Measurements from ENCODE around the gene RTTN. TPM values are rescaled to one million over a fixed set of nuclear protein-coding genes. Genes with fewer than 3 reads are reported as not detected.

The RTTN gene
- total RNA-seq, 1 donor from 2014 or later = 21.0 TPM

DNA sequence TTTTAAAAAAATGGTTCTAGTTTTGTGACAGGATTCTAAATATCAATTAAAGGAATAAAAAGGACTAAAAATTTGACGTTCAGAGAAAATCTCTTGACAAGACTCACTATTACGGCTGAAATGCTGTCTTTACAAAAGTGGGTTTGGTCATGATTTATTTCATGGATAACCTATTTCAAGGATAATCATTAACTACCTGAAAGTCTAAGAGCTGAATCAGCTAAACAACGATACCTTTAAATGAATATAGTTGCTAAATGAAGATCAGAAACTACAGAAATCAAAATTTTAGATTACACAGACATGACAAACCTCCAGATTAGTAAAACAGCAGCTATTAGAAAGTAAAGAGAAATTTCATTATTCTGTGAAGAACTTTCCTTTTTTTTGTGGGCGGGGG lies 35.7 kb downstream of the RTTN start:
- TF ChIP-seq, protein P1, sequence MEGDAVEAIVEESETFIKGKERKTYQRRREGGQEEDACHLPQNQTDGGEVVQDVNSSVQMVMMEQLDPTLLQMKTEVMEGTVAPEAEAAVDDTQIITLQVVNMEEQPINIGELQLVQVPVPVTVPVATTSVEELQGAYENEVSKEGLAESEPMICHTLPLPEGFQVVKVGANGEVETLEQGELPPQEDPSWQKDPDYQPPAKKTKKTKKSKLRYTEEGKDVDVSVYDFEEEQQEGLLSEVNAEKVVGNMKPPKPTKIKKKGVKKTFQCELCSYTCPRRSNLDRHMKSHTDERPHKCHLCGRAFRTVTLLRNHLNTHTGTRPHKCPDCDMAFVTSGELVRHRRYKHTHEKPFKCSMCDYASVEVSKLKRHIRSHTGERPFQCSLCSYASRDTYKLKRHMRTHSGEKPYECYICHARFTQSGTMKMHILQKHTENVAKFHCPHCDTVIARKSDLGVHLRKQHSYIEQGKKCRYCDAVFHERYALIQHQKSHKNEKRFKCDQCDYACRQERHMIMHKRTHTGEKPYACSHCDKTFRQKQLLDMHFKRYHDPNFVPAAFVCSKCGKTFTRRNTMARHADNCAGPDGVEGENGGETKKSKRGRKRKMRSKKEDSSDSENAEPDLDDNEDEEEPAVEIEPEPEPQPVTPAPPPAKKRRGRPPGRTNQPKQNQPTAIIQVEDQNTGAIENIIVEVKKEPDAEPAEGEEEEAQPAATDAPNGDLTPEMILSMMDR (IDR thresholded peaks at IDR 0.05; ENCODE audit: partially characterized antibody, unreplicated experiment) = no peak
- Mint-ChIP-seq H3K27ac (ENCODE audit: unreplicated experiment) (no peak overlapping the region), H3K9me3 (ENCODE audit: unreplicated experiment) (no peaks in the 10 kb centered on the region), H3K27me3 (ENCODE audit: unreplicated experiment) (no peaks in the 10 kb centered on the region), H3K4me1 (ENCODE audit: low read depth, unreplicated experiment) (peaks cover 1% of the 10 kb centered on the region), H3K36me3 (ENCODE audit: unreplicated experiment) (no peaks in the 10 kb centered on the region), H3K4me3 (ENCODE audit: unreplicated experiment) (no peak overlapping the region)
- no peak for DNase-seq

DNA sequence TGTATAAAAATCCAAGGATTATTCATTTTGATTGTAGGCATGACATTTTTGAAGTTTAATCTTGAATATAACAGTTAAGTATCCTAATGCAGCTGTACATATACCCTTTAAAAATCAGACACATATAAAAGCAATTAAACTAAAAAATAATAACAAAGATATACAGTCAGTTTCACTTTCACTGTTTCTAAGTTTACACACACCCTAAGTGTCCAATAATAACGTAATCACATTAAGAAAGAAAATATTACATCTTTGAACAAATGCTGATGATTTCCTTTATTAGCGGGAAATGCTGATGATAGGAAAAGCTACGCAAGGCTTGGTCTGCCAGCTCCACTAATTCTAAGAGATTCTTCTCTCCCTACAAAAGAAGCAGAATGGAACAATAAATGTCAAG lies 38.8 kb downstream of the RTTN start:
- Mint-ChIP-seq H3K36me3 (ENCODE audit: unreplicated experiment) (peaks cover 6% of the 10 kb centered on the region), H3K27ac (ENCODE audit: unreplicated experiment) (no peak overlapping the region), H3K4me3 (ENCODE audit: unreplicated experiment) (no peak overlapping the region), H3K27me3 (ENCODE audit: unreplicated experiment) (no peaks in the 10 kb centered on the region), H3K9me3 (ENCODE audit: unreplicated experiment) (no peaks in the 10 kb centered on the region), H3K4me1 (ENCODE audit: low read depth, unreplicated experiment) (peaks cover 1% of the 10 kb centered on the region)
- no peak for DNase-seq
- TF ChIP-seq, protein P1 (IDR thresholded peaks at IDR 0.05; ENCODE audit: partially characterized antibody, unreplicated experiment) = no peak

DNA sequence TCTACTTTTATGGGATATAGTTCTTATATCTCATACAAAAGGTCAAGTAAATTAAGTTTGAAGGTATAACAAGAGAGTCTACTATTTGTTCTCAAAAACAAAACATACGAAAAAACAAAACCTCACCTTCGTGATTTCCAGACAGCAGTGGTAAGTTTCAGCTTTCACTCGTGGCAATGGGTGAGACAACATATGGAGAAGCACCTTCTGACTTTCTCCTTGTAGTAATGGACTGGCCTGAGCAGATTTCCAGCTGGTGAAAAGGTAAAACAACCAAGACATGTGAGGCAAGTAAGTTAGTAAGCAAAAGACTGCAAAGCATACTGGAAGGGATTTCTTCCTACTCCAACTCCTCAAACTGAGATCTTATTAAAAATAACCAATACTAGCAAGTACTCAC lies 39.6 kb downstream of the RTTN start:
- H3K27me3 Mint-ChIP-seq (ENCODE audit: unreplicated experiment) = no peaks in the 10 kb centered on the region
- no peak overlapping the region for H3K4me3 Mint-ChIP-seq (ENCODE audit: unreplicated experiment)
- DNase-seq = no peak
- H3K4me1 Mint-ChIP-seq (ENCODE audit: low read depth, unreplicated experiment) = no peaks in the 10 kb centered on the region
- no peak overlapping the region for H3K27ac Mint-ChIP-seq (ENCODE audit: unreplicated experiment)
- peaks cover 6% of the 10 kb centered on the region for H3K36me3 Mint-ChIP-seq (ENCODE audit: unreplicated experiment)
- TF ChIP-seq, protein P1 (IDR thresholded peaks at IDR 0.05; ENCODE audit: partially characterized antibody, unreplicated experiment) = no peak
- no peaks in the 10 kb centered on the region for H3K9me3 Mint-ChIP-seq (ENCODE audit: unreplicated experiment)

DNA sequence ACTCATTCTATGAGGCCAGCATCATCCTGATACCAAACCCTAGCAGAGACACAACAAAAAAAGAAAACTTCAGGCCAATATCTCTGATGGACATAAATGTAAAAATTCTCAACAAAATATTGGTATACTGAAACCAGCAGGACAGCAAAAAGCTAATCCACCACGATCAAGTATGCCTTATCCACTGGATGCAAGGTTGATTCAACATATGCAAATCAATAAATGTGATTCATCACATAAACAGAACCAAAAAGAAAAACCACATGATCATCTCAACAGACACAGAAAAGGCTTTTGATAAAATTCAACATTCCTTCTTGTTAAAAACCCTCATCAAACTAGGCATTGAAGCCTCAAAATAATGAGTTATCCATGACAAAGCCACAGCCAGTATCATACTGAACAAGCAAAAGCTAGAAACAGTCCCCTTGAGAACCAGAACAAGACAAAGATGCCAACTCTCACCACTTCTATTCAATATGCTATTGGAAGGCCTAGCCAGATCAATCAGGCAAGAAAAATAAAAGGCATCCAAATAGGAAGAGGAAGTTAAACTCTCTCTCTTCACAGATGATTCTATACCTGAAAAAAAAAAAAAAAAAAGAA lies 45.3 kb downstream of the RTTN start:
- Mint-ChIP-seq H3K4me1 (ENCODE audit: low read depth, unreplicated experiment) (no peaks in the 10 kb centered on the region), H3K27me3 (ENCODE audit: unreplicated experiment) (no peaks in the 10 kb centered on the region), H3K36me3 (ENCODE audit: unreplicated experiment) (peaks cover 6% of the 10 kb centered on the region), H3K9me3 (ENCODE audit: unreplicated experiment) (no peaks in the 10 kb centered on the region), H3K27ac (ENCODE audit: unreplicated experiment) (no peak overlapping the region), H3K4me3 (ENCODE audit: unreplicated experiment) (no peak overlapping the region)
- DNase-seq = no peak
- TF ChIP-seq, protein P1 (IDR thresholded peaks at IDR 0.05; ENCODE audit: partially characterized antibody, unreplicated experiment) = no peak

DNA sequence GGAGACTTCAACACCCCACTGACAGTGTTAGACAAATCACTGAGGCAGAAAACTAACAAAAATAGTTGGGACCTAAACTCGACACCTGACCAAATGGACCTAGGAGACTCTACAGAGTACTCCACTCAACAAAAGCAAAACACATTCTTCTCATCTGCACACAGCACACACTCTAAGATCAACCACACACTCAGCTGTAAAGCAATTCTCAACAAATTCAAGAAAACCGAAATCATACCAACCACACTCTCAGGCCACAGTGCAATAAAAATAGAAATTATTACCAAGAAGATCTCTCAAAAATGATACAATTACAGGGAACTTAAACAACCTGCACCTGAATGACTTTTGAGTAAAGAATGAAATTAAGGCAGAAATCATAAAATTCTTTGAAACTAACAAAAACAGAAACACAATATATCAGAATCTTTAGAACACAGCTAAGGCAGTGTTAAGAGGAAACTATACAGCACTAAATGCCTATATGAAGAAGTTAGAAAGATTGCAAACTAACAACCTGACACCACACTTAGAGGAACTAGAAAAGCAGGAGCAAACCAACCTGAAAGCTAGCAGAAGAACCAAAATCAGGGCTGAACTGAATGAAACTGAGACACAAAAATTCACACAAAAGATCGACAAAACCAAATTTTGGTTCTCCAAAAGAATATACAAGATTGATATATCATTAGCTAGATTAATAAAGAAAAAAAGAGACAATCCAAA lies 46.3 kb downstream of the RTTN start:
- Mint-ChIP-seq H3K4me3 (ENCODE audit: unreplicated experiment) (no peak overlapping the region), H3K36me3 (ENCODE audit: unreplicated experiment) (peaks cover 6% of the 10 kb centered on the region), H3K9me3 (ENCODE audit: unreplicated experiment) (no peaks in the 10 kb centered on the region), H3K27ac (ENCODE audit: unreplicated experiment) (no peak overlapping the region), H3K4me1 (ENCODE audit: low read depth, unreplicated experiment) (no peaks in the 10 kb centered on the region), H3K27me3 (ENCODE audit: unreplicated experiment) (no peaks in the 10 kb centered on the region)
- TF ChIP-seq, protein P1 (IDR thresholded peaks at IDR 0.05; ENCODE audit: partially characterized antibody, unreplicated experiment) = no peak
- DNase-seq = no peak

Measured in glutamatergic neuron (in vitro differentiated cells).